Mammary epithelial cell (primary cell): ENCODE results near the gene TMEM218.

Experiments used
- EZH2 ChIP-seq: IDR thresholded peaks from 2 replicates; pipeline ENCODE4 v1.6.1; 2012; ENCODE audit warnings: low read length, inconsistent platforms, borderline replicate concordance
- TF ChIP-seq, protein P1 (sequence below), 2 donors: IDR thresholded peaks in 1 of 2; conservative IDR thresholded peaks in 1 of 2; 2 replicates each; pipeline ENCODE4 v1.5.1; 2011 to 2012; ENCODE audit warnings: inconsistent platforms in 2 of 2, low read length in 2 of 2, mild to moderate bottlenecking in 2 of 2, control low read depth in 1 of 2, low read depth in 1 of 2; ENCODE audit not compliant: insufficient read depth in 1 of 2; ENCODE audit errors: extremely low read depth in 1 of 2

DNA sequence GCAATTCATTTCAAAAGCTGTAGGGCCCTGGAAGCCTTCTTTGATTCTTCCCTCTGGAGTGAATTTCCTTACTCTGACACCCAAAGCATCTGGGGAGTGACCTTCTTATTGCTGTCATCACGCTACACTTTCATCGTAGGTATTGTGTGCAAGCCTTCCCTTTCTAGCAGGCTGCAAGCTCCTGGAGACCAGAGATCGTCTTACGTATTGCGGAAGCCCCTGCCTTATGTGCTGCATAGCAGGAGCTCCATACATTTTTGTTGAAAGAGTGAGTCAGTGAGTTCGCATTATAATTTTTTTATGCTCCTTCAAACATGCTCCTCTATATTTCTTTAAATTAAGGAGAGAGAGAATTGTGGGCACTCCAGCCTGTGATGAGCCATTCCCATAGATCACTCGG, 21.2 kb upstream of the TMEM218 start:
- TF ChIP-seq, protein P1, sequence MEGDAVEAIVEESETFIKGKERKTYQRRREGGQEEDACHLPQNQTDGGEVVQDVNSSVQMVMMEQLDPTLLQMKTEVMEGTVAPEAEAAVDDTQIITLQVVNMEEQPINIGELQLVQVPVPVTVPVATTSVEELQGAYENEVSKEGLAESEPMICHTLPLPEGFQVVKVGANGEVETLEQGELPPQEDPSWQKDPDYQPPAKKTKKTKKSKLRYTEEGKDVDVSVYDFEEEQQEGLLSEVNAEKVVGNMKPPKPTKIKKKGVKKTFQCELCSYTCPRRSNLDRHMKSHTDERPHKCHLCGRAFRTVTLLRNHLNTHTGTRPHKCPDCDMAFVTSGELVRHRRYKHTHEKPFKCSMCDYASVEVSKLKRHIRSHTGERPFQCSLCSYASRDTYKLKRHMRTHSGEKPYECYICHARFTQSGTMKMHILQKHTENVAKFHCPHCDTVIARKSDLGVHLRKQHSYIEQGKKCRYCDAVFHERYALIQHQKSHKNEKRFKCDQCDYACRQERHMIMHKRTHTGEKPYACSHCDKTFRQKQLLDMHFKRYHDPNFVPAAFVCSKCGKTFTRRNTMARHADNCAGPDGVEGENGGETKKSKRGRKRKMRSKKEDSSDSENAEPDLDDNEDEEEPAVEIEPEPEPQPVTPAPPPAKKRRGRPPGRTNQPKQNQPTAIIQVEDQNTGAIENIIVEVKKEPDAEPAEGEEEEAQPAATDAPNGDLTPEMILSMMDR (conservative IDR thresholded peaks at IDR 0.05 in 1 of 2, IDR thresholded peaks at IDR 0.05 in 1 of 2; ENCODE audit: extremely low read depth in 1 of 2, insufficient read depth in 1 of 2, low read depth in 1 of 2, low read length in 2 of 2) = no peak
- no peak for TF ChIP-seq EZH2
